ENCODE data around the gene FASTK. TPM values are rescaled to one million over a fixed set of nuclear protein-coding genes. Genes with fewer than 3 reads are reported as not detected.
A peak's percentile ranks its signal among the peaks of the same experiment; 100 is the strongest.

Gene FASTK
- total and polyA plus RNA-seq, 2 donors (not counting 3 experiments of a cell fraction or from before 2014, with no cell fraction given) = 73.3 to 113 TPM

GRCh38 chr7:151060416-151061212 is 20.0 kb downstream of the FASTK start:
- peak overlapping the region; percentile 22 for H3K27ac ChIP-seq (ENCODE audit: insufficient read depth, low read depth, low read length)
- H3K9me3 ChIP-seq (replicated peaks; ENCODE audit: control insufficient read depth, insufficient read depth, low read length) = no peaks in the 10 kb centered on the region
- no peak overlapping the region for H2AFZ ChIP-seq (ENCODE audit: low read depth, low read length)
- TF ChIP-seq, protein P1, sequence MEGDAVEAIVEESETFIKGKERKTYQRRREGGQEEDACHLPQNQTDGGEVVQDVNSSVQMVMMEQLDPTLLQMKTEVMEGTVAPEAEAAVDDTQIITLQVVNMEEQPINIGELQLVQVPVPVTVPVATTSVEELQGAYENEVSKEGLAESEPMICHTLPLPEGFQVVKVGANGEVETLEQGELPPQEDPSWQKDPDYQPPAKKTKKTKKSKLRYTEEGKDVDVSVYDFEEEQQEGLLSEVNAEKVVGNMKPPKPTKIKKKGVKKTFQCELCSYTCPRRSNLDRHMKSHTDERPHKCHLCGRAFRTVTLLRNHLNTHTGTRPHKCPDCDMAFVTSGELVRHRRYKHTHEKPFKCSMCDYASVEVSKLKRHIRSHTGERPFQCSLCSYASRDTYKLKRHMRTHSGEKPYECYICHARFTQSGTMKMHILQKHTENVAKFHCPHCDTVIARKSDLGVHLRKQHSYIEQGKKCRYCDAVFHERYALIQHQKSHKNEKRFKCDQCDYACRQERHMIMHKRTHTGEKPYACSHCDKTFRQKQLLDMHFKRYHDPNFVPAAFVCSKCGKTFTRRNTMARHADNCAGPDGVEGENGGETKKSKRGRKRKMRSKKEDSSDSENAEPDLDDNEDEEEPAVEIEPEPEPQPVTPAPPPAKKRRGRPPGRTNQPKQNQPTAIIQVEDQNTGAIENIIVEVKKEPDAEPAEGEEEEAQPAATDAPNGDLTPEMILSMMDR (IDR thresholded peaks at IDR 0.05; ENCODE audit: extremely low read depth in 1 of 2, insufficient read depth in 1 of 2, low read depth in 1 of 2, low read length in 2 of 2) = peak in 1 of 2 donors; percentile 13
- TF ChIP-seq, protein P2, sequence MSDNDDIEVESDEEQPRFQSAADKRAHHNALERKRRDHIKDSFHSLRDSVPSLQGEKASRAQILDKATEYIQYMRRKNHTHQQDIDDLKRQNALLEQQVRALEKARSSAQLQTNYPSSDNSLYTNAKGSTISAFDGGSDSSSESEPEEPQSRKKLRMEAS (IDR thresholded peaks at IDR 0.05; ENCODE audit: insufficient read depth, insufficient read length) = no peak
- intact Hi-C loops (cut with micrococcal nuclease) (loop anchor here (1.0 kb wide), 1 partner anchor 51 kb away; no protein-coding TSS in a partner anchor), dilution Hi-C loops (cut with MboI; ENCODE audit: extremely low pct_ligation_motif_present, low sequenced_read_pairs) (no loop called here)
- DNase-seq (ENCODE audit: low read depth, low spot score) = peak; percentile 32
- no peaks in the 10 kb centered on the region for H3K27me3 ChIP-seq (ENCODE audit: control insufficient read depth in 2 of 2, insufficient read depth in 2 of 2, low read length in 2 of 2)
- no TSS peak for BruUV-seq (replicated peaks)
- H3K9ac ChIP-seq (replicated peaks; ENCODE audit: extremely low read depth, insufficient read depth, low read length) = peak overlapping the region; percentile 70
- no peaks in the 10 kb centered on the region for H3K9me1 ChIP-seq (replicated peaks; ENCODE audit: control insufficient read depth, extremely low read depth, insufficient read depth, low read length)
- CTCF ChIA-PET = interaction anchor here (0.8 to 2.8 kb wide), 12 partner anchors 8 to 98 kb away, joined by 3 to 11 read pairs (median 4); partner anchors contain the start of genes ABCB8 and FASTK
- FAIRE-seq = peak; percentile 63
- peak overlapping the region; percentile 80 for H3K4me2 ChIP-seq (ENCODE audit: insufficient read depth, low read length)
- POLR2A ChIA-PET = interaction anchor here (0.7 to 1.5 kb wide), 2 partner anchors 9 to 22 kb away, joined by 4 to 7 read pairs; no protein-coding TSS in a partner anchor
- peaks cover 29% of the 10 kb centered on the region for H3K4me1 ChIP-seq (ENCODE audit: control insufficient read depth, extremely low read depth, insufficient read depth, low read length)
- peaks cover 34% of the 10 kb centered on the region for H3K79me2 ChIP-seq (ENCODE audit: control insufficient read depth, insufficient read depth, low read length)
- H3K36me3 ChIP-seq (ENCODE audit: control insufficient read depth in 2 of 2, extremely low read depth in 1 of 2, insufficient read depth in 2 of 2, low read length in 2 of 2) = peaks cover 3 to 16% of the 10 kb centered on the region in 2 experiments
- peak overlapping the region; percentile 66 to 83 (median 78) for H3K4me3 ChIP-seq (replicated peaks in 1 of 3; ENCODE audit: insufficient read depth in 1 of 3, low read depth in 1 of 3, low read length in 3 of 3)
- H4K20me1 ChIP-seq (replicated peaks; ENCODE audit: control insufficient read depth, extremely low read depth, insufficient read depth, low read length) = no peaks in the 10 kb centered on the region

GRCh38 chr7:151060113-151060415 is 20.5 kb downstream of the FASTK start:
- POLR2A ChIA-PET = interaction anchor here (1.5 kb wide), 1 partner anchor 21 kb away, joined by 4 read pairs; no protein-coding TSS in a partner anchor
- Histone ChIP-seq H3K9me3 (replicated peaks; ENCODE audit: control insufficient read depth, insufficient read depth, low read length) (no peaks in the 10 kb centered on the region), H3K79me2 (ENCODE audit: control insufficient read depth, insufficient read depth, low read length) (peaks cover 34% of the 10 kb centered on the region), H4K20me1 (replicated peaks; ENCODE audit: control insufficient read depth, extremely low read depth, insufficient read depth, low read length) (no peaks in the 10 kb centered on the region), H3K27me3 (ENCODE audit: control insufficient read depth in 2 of 2, insufficient read depth in 2 of 2, low read length in 2 of 2) (no peaks in the 10 kb centered on the region), H3K9me1 (replicated peaks; ENCODE audit: control insufficient read depth, extremely low read depth, insufficient read depth, low read length) (no peaks in the 10 kb centered on the region), H3K27ac (ENCODE audit: insufficient read depth, low read depth, low read length) (peak overlapping the region; percentile 22), H3K36me3 (ENCODE audit: control insufficient read depth in 2 of 2, extremely low read depth in 1 of 2, insufficient read depth in 2 of 2, low read length in 2 of 2) (peaks cover 0 to 11% of the 10 kb centered on the region in 2 experiments), H3K9ac (replicated peaks; ENCODE audit: extremely low read depth, insufficient read depth, low read length) (peak overlapping the region; percentile 70), H3K4me1 (ENCODE audit: control insufficient read depth, extremely low read depth, insufficient read depth, low read length) (peaks cover 29% of the 10 kb centered on the region), H2AFZ (ENCODE audit: low read depth, low read length) (no peak overlapping the region), H3K4me3 (replicated peaks in 1 of 3; ENCODE audit: insufficient read depth in 1 of 3, low read depth in 1 of 3, low read length in 3 of 3) (peak overlapping the region; percentile 66 to 83 (median 78)), H3K4me2 (ENCODE audit: insufficient read depth, low read length) (peak overlapping the region; percentile 80)
- FAIRE-seq = no peak
- dilution Hi-C loops (cut with MboI; ENCODE audit: extremely low pct_ligation_motif_present, low sequenced_read_pairs) (no loop called here), intact Hi-C loops (cut with micrococcal nuclease) (no loop called here)
- no peak for DNase-seq (ENCODE audit: low read depth, low spot score)
- BruUV-seq (replicated peaks) = no TSS peak
- CTCF ChIA-PET = interaction anchor here (0.8 to 2.8 kb wide), 11 partner anchors 8 to 98 kb away, joined by 3 to 11 read pairs (median 4); partner anchors contain the start of gene ABCB8
- TF ChIP-seq GATA2 (IDR thresholded peaks at IDR 0.05; ENCODE audit: insufficient read depth, insufficient read length, low read depth, low read length) (no peak), POLR2AphosphoS5 (IDR thresholded peaks at IDR 0.05; ENCODE audit: insufficient read depth, low read depth, low read length) (no peak), POLR2A (IDR thresholded peaks at IDR 0.05; ENCODE audit: low read depth, low read length) (no peak), JUN (IDR thresholded peaks at IDR 0.05; ENCODE audit: borderline replicate concordance, insufficient read depth, insufficient read length, low read depth) (no peak), FOS (IDR thresholded peaks at IDR 0.05; ENCODE audit: borderline replicate concordance, insufficient read depth, low read length) (no peak), MYC (IDR thresholded peaks at IDR 0.05; ENCODE audit: low read depth, low read length) (no peak), EZH2 (IDR thresholded peaks at IDR 0.05; ENCODE audit: borderline replicate concordance, low read depth, low read length, severe bottlenecking) (no peak)
- TF ChIP-seq, protein P2 (IDR thresholded peaks at IDR 0.05; ENCODE audit: insufficient read depth, insufficient read length) = no peak
- TF ChIP-seq, protein P1 (IDR thresholded peaks at IDR 0.05; ENCODE audit: extremely low read depth in 1 of 2, insufficient read depth in 1 of 2, low read depth in 1 of 2, low read length in 2 of 2) = no peak
